ENCODE results near the gene POLR3E.

GRCh38 chr16:22374311-22375116 is 77.3 kb downstream of the POLR3E start, which contains the start of gene CDR2:
- TF ChIP-seq CTCF (optimal IDR thresholded peaks at IDR 0.05 in 1 of 3, IDR thresholded peaks at IDR 0.05 in 1 of 3, conservative IDR thresholded peaks at IDR 0.05 in 1 of 3; ENCODE audit: extremely low read depth in 1 of 3, insufficient read depth in 2 of 3, low read length in 3 of 3) (no peak), EZH2 (IDR thresholded peaks at IDR 0.05; ENCODE audit: low read length) (no peak)
